NCI-H1092 treated with DMSO at 0.1 percent for 48 hours (cell line): ENCODE data around the gene STAM.

Source experiments
- DNase-seq: peaks from one replicate; lab custom pipeline; 2025; lab: John Stamatoyannopoulos, UW

The STAM gene

DNA sequence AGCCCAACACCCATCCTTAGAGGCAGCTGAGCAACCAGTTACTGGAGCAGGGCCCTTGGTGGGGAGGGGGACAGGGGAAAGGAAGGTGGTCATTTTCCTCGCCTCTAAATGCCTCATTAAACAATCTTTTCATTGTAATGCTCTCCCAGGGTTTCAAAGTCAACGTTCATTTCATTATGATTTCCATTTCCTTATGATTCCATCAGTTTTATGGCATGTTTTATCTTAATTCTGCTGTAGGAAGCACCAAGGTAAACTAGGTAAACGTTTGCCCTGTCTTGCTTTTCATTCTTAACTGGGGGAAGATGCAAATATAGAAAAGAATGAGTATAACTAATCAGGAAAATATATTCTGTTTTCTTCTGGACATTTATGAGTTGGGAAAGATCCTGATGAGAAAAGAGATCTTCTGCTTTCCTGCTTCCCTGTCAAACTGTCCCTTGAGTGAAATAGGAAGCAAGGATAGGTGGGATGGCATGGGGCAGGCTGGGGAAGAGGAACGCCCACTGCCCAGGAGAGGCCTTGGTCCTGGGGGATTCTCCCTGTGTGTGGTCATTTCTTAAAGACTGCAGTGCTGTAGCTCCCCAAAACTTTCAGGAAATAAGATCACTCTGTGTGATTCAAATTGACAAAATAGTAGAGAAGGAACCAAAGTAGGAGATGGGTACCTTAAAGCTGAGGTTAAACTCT, 87.5 kb downstream of the STAM start:
- no peak for DNase-seq

DNA sequence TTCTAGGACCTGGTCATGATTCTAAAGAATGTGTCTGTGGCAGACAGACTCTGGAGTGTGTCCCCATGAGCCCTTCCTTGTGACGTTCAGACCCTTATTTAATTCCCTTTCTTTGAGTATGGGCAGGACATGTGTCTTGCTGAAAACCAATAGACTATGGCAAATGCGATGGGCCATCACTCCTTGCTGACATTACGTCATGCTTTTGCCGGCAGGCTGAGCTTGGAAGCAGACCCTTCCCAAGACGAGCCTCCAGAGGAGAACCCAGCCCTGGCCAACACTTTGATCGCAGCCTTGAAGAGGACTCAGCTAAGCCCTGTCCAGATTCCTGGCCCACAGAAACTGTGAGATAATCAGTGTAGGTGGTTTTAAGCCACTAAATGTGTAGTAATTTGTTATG, 89.7 kb downstream of the STAM start:
- DNase-seq: no peak

DNA sequence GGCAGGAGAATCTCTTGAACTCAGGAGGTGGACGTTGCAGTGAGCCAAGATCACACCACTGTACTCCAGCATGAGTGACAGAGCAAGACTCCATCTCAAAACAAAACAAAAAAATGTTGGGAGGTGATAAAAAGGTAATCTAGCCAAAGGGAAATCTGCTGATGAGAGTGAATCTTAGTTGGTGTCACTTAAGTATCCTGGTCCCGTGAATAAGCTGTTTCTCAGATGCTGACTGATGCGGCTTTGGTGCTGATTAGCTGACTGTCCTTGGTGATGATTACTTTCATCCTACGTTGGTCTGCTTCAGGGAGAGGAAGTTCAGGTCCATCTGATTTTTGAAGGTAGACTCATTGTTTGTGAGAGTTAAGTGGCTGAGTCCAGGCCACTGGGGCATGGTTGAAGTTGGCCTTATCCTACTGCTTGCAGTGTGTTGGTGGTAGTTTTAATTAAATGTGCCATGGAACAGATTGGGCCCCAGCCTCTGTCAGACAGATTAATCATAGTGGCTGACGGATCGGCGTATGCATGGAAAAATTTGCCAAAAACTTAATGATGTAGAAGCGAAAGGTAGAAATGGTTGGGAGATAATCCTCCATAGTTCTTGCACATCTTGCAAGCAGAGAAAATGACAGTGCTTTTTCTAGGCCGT, 90.6 kb downstream of the STAM start:
- no peak for DNase-seq

DNA sequence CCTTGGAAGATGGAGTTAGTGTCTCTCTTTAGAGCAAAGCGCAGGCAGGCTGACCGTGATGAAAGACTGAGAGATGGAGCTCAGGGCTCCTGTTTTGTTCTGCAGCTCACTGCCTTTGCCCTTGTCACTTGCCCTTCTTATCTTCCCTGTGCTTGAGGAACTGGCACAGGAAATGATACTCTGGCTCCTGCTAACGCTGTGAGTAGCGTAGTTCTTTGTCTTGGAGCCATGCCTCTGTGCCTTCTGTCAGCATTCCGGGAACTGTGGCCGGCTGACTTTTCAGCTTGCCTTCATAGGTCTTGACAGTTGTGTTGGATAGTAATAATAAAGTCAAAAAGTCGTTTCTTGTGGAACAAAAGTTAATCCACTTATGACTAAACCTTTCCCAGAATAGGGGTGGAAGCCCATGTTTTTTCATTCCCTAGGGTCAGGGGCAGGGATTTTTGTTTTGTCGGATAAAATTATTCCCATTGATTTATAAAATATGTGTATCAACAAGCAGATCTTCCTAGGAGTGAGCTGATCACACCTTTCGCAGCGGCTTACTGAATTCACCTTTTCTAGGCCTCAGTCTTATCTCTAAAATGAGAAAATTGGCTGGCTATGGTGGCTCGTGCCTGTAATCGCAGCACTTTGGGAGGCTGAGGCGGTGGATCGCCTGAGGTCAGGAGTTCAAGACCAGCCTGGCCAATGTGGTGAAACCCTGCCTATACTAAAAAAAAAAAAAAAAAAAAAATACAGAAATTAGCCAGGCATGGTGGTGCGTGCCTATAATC, 91.4 kb downstream of the STAM start:
- DNase-seq: no peak

DNA sequence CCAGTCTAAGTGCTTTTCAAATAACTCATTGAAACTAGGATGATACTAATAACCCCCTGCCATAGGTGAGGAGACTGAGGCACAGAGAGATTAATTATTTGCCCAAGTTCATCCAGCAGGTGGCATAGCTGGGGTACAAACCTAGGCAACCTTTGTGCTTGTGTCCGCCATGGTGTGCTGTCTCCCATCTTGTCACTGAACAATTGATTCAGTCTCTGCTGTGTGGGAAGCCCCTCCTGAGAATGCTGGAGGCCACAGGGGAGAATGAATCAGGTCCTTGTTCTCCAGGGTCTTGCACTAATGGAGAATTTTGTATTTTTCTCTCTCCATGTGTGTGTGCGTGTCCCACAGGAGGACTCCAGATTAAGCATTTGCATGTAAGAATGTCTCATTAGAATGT, 92.3 kb downstream of the STAM start:
- no peak for DNase-seq

DNA sequence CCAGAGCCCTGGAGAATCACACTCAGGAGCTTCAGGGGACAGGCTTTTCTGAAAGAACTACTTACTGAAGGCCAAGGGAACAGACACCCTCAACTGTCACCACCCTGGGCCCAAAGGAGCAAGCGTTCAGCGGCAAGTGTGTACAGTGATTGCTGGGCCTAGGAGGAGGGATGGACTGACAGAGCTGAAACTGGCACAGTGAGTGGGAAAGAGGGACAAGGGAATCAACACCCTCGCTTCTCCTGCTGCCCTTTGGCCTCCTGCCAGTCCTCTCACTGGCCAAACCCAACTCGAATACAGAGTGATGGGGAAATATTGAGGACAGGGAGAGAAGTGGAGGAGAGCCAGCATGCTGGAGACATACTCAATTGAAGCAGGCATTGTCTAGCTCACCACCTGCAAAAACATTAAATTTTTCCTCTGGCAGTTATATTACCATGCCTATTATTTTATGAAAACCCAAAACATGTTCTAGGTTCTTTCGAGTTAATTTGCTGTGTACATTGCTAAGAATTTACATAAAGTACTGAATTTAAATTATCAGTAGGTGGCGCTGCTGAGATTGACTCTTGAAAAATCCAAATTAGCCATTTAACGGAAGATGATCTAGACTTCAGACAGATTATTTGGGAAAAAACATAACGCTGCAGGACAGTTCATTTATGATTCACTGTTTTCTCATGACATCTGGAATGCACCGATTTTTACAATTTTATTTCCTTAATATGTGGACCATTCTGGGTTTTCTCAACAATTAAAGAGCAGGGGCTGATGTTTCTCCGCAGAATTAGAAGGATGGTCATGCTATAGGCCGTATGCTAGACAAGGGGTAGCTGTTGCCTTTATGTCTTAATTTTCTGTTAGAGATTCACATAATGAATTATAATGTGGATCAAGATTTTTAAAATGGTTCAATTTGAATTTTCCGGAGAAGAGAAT, 93.3 kb downstream of the STAM start:
- peak; percentile 13 for DNase-seq

DNA sequence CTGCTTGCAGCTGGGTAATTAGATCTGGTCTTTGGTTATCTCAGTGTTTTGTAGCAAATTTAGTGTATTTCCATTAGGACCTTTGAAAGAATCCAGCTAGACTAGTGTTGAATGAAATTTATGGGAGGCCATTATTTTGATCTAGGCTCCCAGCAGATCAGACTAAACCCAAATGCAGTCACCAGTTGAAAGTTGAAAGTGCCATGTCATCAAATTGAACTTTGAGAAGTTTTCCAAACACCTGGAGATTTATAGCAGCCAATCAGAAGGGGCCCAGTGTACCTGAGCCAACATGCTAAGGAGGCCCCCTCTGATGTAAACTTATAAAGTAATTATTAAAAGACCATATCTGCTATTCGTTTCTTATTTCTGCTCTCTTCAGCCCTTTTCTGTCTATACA, 96.7 kb downstream of the STAM start:
- no peak for DNase-seq

DNA sequence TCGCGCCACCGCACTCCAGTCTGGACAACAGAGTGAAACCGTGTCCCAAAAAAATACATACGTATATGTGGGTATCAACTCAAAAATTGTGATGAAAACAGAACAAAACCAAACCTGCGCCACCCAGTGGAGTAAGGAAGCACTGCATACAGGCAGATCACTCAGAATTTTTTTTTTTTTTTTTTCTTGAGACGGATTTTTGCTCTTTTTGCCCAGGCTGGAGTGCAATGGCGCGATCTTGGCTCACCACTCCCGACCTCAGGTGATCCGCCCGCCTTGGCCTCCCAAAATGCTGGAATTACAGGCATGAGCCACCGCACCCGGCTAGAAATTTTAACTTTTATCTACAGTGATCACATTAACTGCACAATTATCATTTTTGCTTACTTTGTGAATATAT, 99.0 kb downstream of the STAM start:
- DNase-seq: peak; percentile 1

DNA sequence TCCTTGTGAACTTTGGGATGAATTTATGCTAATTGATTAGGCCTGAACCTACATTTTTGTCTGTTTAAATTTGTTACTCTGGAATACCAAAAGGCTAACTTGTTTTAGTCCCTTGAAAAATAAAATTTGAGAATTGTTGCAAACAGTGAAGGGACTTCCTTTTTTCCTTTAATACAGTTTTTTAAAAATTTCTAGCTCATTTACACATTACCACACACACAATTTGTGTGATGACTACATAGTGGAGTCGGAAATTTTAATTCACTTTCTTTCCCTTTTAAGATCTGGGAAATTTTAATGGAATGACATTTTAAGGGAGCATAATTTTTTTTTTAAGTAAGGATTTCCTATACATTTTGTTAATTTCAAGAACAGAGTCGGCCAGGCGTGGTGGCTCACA, 99.5 kb downstream of the STAM start:
- DNase-seq: no peak

DNA sequence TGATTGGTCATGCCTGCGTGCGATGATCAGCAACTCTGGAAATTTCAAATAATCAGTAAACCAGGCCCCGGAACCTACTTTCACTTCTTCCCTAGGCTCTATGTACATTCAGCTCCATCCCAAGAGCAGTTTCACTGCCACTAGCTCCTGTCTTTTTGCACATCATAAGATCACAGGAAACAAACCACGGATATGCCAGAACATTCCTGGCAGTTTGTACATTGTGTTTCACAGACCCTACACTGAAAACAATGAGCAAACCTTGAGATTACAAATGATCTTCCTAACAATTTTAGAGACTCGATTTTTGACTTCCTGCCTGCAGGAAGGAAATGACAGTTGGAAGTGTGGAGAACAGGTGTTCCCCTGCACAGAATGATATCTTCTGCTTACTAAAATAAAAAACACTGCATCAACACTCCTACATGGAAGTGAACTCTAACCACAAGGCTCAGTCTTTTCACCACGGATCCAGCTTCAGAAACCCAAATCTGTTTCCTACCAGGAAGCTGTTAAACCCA, 100.5 kb downstream of the STAM start:
- no peak for DNase-seq

DNA sequence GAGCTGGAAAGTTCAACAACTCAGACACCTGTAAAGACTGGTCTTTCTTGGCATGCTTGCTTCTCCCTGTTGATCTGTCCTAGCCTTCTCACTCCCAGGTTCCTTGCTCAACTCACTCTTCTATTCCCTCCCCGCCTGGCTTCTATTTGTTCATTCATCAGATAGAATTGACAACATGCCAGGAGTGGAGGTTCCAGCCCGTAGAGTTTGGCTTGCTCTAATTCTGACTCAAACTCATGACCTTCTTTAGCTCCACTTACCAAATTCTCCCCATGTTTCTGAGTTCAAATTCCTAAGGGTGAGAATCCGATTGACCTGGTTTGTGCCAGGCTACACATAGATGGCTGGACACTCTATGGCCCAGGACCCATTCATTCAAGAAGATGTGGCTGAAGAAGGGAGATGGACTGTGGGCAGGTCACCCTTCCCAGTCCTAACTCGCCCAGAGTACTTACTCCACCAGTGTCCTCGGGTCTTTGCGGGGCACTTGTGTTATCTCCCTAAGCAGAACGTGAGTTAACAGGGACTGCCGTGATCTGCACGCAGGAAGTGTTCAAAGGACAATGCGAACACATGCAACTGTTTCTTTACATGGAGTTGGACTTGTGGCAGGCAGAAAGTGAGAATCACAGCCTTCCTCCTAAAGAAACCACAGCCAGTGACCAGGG, 104.1 kb downstream of the STAM start:
- no peak for DNase-seq

DNA sequence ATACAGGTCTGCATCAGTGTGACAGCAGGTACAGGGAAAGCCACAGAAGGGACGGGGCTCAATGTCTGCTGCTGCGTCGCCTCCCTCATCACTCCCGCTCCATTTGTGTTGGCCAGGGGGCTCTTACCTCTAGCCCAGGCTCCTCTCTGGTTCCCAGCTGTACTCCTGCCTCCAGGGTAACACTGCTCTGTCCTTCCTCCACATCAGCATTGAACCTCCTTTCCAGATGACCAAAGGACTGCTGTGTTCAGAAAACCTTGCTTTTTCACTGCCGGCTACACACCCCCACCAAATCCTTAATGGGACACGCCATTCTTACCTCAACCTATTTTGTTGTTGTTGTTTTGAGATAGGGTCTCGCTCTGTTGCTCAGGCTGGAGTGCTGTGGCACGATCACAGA, 105.9 kb downstream of the STAM start:
- DNase-seq: no peak

DNA sequence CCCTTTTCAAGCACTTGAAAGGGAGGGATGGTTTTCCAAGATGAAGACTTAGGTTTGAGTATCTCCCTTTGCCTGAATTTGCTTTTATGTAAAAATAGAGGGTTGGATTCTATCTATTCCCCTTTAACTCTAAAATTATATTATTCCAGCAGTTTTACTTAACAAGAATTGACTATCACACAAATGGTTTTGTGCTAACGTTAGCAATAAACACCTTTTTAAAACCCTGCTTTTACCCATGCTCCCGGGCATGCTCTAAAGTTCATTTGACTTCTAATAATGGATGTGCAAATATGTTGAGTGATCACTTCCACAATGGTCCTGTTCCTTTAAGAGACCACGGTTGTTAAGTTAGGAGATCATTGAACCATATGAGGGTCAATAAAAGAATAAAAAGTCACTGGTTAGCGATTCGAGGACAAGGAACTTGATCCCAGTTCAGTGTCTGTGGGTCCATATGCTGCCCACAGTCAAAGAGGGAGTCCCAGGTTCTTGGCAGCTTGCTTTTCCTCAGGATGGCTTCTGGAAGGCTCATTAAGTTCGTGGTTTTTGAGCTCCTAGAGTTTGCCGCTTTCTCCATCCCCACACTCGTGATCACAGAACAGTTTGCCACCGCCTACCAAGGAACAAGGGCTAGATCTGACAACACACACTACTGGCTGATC, 108.0 kb downstream of the STAM start, which contains the start of gene TMEM236:
Gene TMEM236, plus strand, starts transcription at position 421 of the 665 bp plus-strand sequence. Its CDS starts 95 bp downstream, at position 516.
- DNase-seq: no peak

DNA sequence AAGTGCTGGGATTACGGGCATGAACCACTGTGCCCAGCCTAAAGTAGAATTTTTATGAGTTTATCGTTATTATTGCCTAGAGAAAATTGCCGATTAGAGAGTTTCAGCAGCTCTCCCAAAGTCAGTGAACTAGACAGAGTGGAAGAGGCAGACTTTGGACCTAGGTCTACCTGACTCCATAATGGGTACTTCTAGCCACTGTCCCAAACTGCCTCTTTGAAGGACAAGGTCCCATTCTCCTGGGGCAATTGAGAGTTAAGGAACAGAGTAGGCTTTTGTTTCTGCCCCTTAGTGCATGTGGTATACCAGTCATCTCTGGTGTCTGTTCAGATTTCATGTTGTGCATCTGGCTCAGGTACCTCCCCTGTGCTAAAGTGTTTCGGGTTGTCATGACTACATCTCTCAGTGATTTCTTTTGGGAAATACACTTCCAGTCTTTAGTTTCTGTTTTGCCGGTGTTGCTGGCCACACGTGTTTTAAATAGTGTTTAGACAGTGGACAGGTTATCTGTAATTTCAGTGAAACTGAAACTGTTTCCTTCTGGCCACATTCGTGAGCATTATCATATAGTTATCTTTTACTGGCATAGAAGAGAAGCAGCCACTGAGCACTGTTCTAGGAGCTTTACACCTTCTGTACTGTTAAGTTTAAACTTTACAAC, 112.7 kb downstream of the STAM start:
- no peak for DNase-seq

DNA sequence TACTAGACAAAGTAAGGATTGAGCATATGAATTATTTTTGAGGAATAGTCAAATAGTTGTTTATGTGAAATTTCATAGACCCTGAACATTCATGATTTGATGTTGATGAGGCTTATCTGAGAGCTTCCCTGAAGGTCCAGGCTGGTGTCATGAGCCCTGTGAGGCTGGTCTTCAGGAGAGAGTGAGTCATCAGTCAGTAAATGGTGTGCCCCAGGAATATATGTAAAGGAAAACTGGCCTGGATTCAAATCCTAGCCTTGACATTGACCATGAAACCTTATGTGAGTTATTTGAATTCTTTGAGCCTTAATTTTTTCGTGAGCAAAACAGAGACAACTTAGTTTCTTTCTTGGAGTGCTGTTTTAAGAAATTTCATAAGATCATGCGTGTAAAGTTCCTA, 114.2 kb downstream of the STAM start:
- no peak for DNase-seq

DNA sequence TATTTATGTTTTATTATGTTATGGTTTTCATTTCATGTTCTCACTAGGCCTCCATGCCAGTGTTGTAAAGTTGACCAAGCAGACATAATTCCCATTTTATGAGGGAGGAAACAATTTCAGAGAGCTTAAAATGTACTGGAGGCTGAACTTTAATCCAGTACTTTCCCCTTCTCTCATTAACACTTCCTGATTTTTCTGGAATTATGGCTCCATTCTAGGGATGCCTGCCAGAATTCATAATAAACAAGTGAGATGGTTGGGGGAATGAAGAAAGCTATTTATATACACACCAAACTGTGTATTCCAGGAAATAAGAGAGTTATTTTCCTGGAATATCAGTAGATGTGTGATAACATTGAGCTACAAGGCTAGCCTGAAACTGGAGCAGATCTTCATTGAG, 114.9 kb downstream of the STAM start:
- DNase-seq: no peak

DNA sequence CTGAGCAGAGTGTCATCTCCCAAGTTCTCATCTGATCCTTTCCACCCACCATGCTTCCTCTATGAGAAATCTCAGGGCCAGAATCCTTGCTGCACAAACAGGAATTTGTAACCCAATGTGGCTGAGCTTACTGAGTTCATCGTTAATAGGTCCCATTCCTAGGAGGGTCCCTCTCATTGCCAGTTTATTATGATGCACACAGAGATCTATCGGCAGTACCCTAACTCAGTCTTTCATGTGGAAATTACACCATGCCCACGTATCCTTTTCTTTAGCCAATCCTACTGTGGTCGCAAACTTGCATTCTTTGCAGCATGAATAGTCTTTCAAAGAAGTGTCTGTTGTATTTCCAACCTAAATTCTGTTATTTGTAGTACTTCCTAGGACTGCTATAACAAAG, 120.2 kb downstream of the STAM start:
- DNase-seq: no peak

DNA sequence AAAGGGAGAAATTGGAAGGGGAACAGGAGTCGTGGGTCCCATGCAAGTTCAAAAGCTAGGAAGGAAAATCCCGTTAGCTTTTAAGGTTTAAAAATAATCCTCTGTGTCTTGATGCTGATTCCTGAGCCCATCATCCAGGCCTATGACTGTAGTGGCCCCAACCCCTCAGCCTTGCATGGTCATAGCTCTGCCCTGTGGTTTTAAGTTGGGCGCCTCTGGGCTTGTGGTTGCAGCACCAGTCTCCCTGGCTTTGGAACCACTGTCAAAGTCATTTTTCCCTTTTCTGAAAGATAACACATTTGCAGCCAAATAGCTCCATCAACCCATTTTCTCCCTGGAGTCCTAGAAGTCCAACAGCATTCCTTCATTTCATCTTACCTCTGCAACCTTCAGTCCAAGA, 121.7 kb downstream of the STAM start:
- DNase-seq: no peak
